Activated CD4-positive, alpha-beta T cell treated with anti-CD3 and anti-CD28 coated beads for 1 hour (primary cell): ENCODE results near the gene XPO6.
A peak's percentile ranks its signal among the peaks of the same experiment; 100 is the strongest.

Experiments
- DNase-seq: peaks from one replicate; pipeline ENCODE4 v3.0.0-alpha.2; 2020

Gene XPO6

GRCh38 chr16:28182183-28182582, 29.6 kb downstream of the XPO6 start:
- DNase-seq, result no peak

- no peak for DNase-seq
These were observed 30.2 kb downstream of the XPO6 start for GRCh38 chr16:28181515-28181914.

GRCh38 chr16:28180655-28181460, 30.9 kb downstream of the XPO6 start:
- no peak for DNase-seq

- DNase-seq, result no peak
These were observed 32.4 kb downstream of the XPO6 start for GRCh38 chr16:28179354-28179753.

GRCh38 chr16:28175715-28176114, 36.0 kb downstream of the XPO6 start:
- DNase-seq, result no peak

- no peak for DNase-seq
These were observed 39.4 kb downstream of the XPO6 start for GRCh38 chr16:28172336-28172735.

GRCh38 chr16:28171816-28172215, 39.9 kb downstream of the XPO6 start:
- DNase-seq, result no peak

GRCh38 chr16:28168991-28169554, 42.7 kb downstream of the XPO6 start:
- peak; percentile 30 for DNase-seq

GRCh38 chr16:28167730-28168129, 44.0 kb downstream of the XPO6 start:
- no peak for DNase-seq

GRCh38 chr16:28167221-28167620, 44.5 kb downstream of the XPO6 start:
- DNase-seq, result no peak

- no peak for DNase-seq
These were observed 45.2 kb downstream of the XPO6 start for GRCh38 chr16:28166394-28167208.

- no peak for DNase-seq
These were observed 46.2 kb downstream of the XPO6 start for GRCh38 chr16:28165598-28165997.

- no peak for DNase-seq
These were observed 47.6 kb downstream of the XPO6 start for GRCh38 chr16:28164140-28164539.

- DNase-seq, result no peak
These were observed 48.1 kb downstream of the XPO6 start for GRCh38 chr16:28163699-28164098.

GRCh38 chr16:28162326-28162877, 49.4 kb downstream of the XPO6 start:
- DNase-seq, result no peak

- DNase-seq, result no peak
These were observed 50.1 kb downstream of the XPO6 start for GRCh38 chr16:28161626-28162025.

GRCh38 chr16:28158136-28158535, 53.6 kb downstream of the XPO6 start:
- DNase-seq, result no peak

- no peak for DNase-seq
These were observed 55.6 kb downstream of the XPO6 start for GRCh38 chr16:28156056-28156680.

GRCh38 chr16:28155293-28155692, 56.5 kb downstream of the XPO6 start:
- DNase-seq, result no peak

GRCh38 chr16:28151180-28151579, 60.6 kb downstream of the XPO6 start:
- DNase-seq, result no peak

- no peak for DNase-seq
These were observed 62.5 kb downstream of the XPO6 start for GRCh38 chr16:28149011-28149888.

GRCh38 chr16:28146536-28146935, 65.2 kb downstream of the XPO6 start:
- no peak for DNase-seq
